HepG2 (cell line): ENCODE data around the gene MIDN. TPM values are rescaled to one million over a fixed set of nuclear protein-coding genes. Genes with fewer than 3 reads are reported as not detected.

Experiments used
- ATAC-seq: fragments of 200-7000 bp; cut with Tn5 transposase; 3 replicates; pipeline ENCODE4 v1.9.1; 2020; ENCODE audit warnings: mild to moderate bottlenecking, moderate library complexity
- BruUV-seq: library from RNA; stranded (reverse); fragments of 400-500 nt; replicated peaks from 2 replicates; lab custom pipeline; 2021; lab: Mats Ljungman, UMichigan
- CTCF ChIA-PET: fragments of 300-600 bp; formaldehyde crosslinking; extraction: SDS; loops from one replicate; lab custom pipeline; 2021; ENCODE audit warnings: low total read pairs, inconsistent platforms, low intra/inter-chr PET ratio; lab: Yijun Ruan, JAX
- POLR2A ChIA-PET: fragments of 350-600 bp; sonication (Branson Sonifier 250); formaldehyde crosslinking; loops from one replicate; lab custom pipeline; 2020; ENCODE audit warnings: antibody characterized with exemption, inconsistent platforms; lab: Yijun Ruan, JAX
- DNase-seq: peaks from one replicate; pipeline ENCODE4 v3.0.0-alpha.2; 2015; ENCODE audit warnings: low spot score
- FAIRE-seq: peaks from 3 replicates; lab custom pipeline; 2011; peaks lifted over from hg19 to GRCh38; lab: Jason Lieb, UNC
- H2AFZ ChIP-seq: one replicate; pipeline ENCODE4 v1.6.1; 2011; ENCODE audit warnings: low read length, inconsistent platforms
- H3K27ac ChIP-seq: fragments of 300-600 bp; 3 replicates; pipeline ENCODE4 v1.8.0; 2011; ENCODE audit warnings: mixed run types, mild to moderate bottlenecking, mixed read lengths, low read length, inconsistent platforms; ENCODE audit not compliant: insufficient read depth; ENCODE audit errors: extremely low read length
- H3K27me3 ChIP-seq, 2 experiments: fragments of 200-600 bp in 1 of 2; 2 replicates in 1 of 2; 3 replicates in 1 of 2; pipeline versions ENCODE4 v1.6.0 to v1.8.0; 2011; ENCODE audit warnings: low read length in 2 of 2, mild to moderate bottlenecking in 2 of 2, moderate library complexity in 2 of 2, inconsistent platforms in 1 of 2; ENCODE audit not compliant: insufficient read depth in 2 of 2, control insufficient read depth in 1 of 2
- H3K36me3 ChIP-seq, 2 experiments: fragments of 200-600 bp in 1 of 2; replicated peaks in 1 of 2; 2 replicates in 1 of 2; 3 replicates in 1 of 2; pipeline versions ENCODE4 v1.5.1 to v1.8.0; 2011; ENCODE audit warnings: low read length in 2 of 2, inconsistent platforms in 1 of 2; ENCODE audit not compliant: insufficient read depth in 2 of 2, control insufficient read depth in 1 of 2
- H3K4me1 ChIP-seq: 2 replicates; pipeline ENCODE4 v1.5.1; 2012; ENCODE audit warnings: low read length, inconsistent platforms; ENCODE audit not compliant: insufficient read depth
- H3K4me2 ChIP-seq: 2 replicates; pipeline ENCODE4 v1.6.0; 2011; ENCODE audit warnings: low read depth, low read length, inconsistent platforms
- H3K4me3 ChIP-seq, 3 experiments: fragments of 200-600 bp in 1 of 3; sonication (generic), shearing (Covaris generic) in 1 of 3; replicated peaks in 1 of 3; 2 replicates each; pipeline ENCODE4 v1.5.1; 2011 to 2016; ENCODE audit warnings: low read length in 3 of 3, inconsistent platforms in 2 of 3, low read depth in 2 of 3, mild to moderate bottlenecking in 2 of 3, control low read depth in 1 of 3, mixed read lengths in 1 of 3; ENCODE audit not compliant: insufficient read depth in 1 of 3
- H3K79me2 ChIP-seq: one replicate; pipeline ENCODE4 v1.6.1; 2011; ENCODE audit warnings: low read length, inconsistent platforms; ENCODE audit not compliant: insufficient read depth
- H3K9ac ChIP-seq: 2 replicates; pipeline ENCODE4 v1.6.0; 2011; ENCODE audit warnings: mild to moderate bottlenecking, low read depth, low read length, inconsistent platforms; ENCODE audit not compliant: insufficient read depth
- H3K9me3 ChIP-seq: 2 replicates; pipeline ENCODE4 v1.5.1; 2012; ENCODE audit warnings: mild to moderate bottlenecking, low read length
- H4K20me1 ChIP-seq: 2 replicates; pipeline ENCODE4 v1.6.0; 2011; ENCODE audit warnings: inconsistent platforms, mild to moderate bottlenecking, low read length, moderate library complexity; ENCODE audit not compliant: insufficient read depth
- AGO2 ChIP-seq: fragments of 200-400 bp; formaldehyde crosslinking; optimal IDR thresholded peaks from 2 replicates; pipeline ENCODE3; 2017; ENCODE audit warnings: mild to moderate bottlenecking, low read depth, low read length, moderate library complexity
- EP300 ChIP-seq, 3 experiments: sonication (generic) in 1 of 3; formaldehyde crosslinking in 1 of 3; IDR thresholded peaks; 2 replicates each; pipeline versions ENCODE4 v1.5.1 to v1.6.1; 2011 to 2020; ENCODE audit warnings: low read depth in 2 of 3, low read length in 2 of 3, borderline replicate concordance in 1 of 3, improper control_type of control experiment in 1 of 3, mild to moderate bottlenecking in 1 of 3, missing genetic modification reagents in 1 of 3, moderate library complexity in 1 of 3
- HOXD1 ChIP-seq: sonication (generic); formaldehyde crosslinking; IDR thresholded peaks from 2 replicates; pipeline ENCODE4 v1.5.0; 2020; ENCODE audit warnings: missing genetic modification reagents
- MED8 ChIP-seq: sonication (generic); formaldehyde crosslinking; IDR thresholded peaks from 2 replicates; pipeline ENCODE4 v1.8.1; 2023; ENCODE audit warnings: mild to moderate bottlenecking, missing genetic modification reagents; ENCODE audit not compliant: insufficient replicate concordance
- PAWR ChIP-seq: sonication (generic); formaldehyde crosslinking; IDR thresholded peaks from 2 replicates; pipeline ENCODE4 v1.4.0; 2020; ENCODE audit warnings: missing genetic modification reagents, mild to moderate bottlenecking, borderline replicate concordance
- TARDBP ChIP-seq: sonication (generic); formaldehyde crosslinking; IDR thresholded peaks from 2 replicates; pipeline ENCODE4 v1.8.0; 2022; ENCODE audit warnings: mild to moderate bottlenecking, missing genetic modification reagents
- ZBTB1 ChIP-seq: sonication (generic); formaldehyde crosslinking; IDR thresholded peaks from 2 replicates; pipeline ENCODE4 v1.4.0; 2020; ENCODE audit warnings: missing genetic modification reagents, borderline replicate concordance
- ZBTB20 ChIP-seq: sonication (generic); formaldehyde crosslinking; IDR thresholded peaks from 2 replicates; pipeline ENCODE4 v1.8.1; 2023; ENCODE audit warnings: missing genetic modification reagents, low read depth, mild to moderate bottlenecking, borderline replicate concordance
- ZNF430 ChIP-seq: sonication (generic); formaldehyde crosslinking; IDR thresholded peaks from 2 replicates; pipeline ENCODE4 v1.9.0; 2021; ENCODE audit warnings: mild to moderate bottlenecking, missing genetic modification reagents
- ZNF501 ChIP-seq: sonication (generic); formaldehyde crosslinking; IDR thresholded peaks from 2 replicates; pipeline ENCODE4 v1.5.1; 2020; ENCODE audit warnings: mild to moderate bottlenecking, moderate library complexity, missing genetic modification reagents
- ZNF616 ChIP-seq: sonication (generic); formaldehyde crosslinking; IDR thresholded peaks from 2 replicates; pipeline ENCODE4 v1.5.0; 2020; ENCODE audit warnings: low read depth, mild to moderate bottlenecking, missing genetic modification reagents
- ZSCAN21 ChIP-seq: sonication (generic); formaldehyde crosslinking; IDR thresholded peaks from 2 replicates; pipeline ENCODE4 v1.8.0; 2022; ENCODE audit warnings: mild to moderate bottlenecking, missing genetic modification reagents, moderate library complexity, borderline replicate concordance
- ZSCAN22 ChIP-seq: sonication (generic); formaldehyde crosslinking; IDR thresholded peaks from 2 replicates; pipeline ENCODE4 v1.4.0; 2020; ENCODE audit warnings: mild to moderate bottlenecking, missing genetic modification reagents
- WGBS: methylation state at CpG from one replicate; pipeline ENCODE4 v1.1.6; 2017; ENCODE audit warnings: low lambda C conversion rate; 5-methylcytosine and 5-hydroxymethylcytosine counted together
- in situ Hi-C: cut with HindIII; loops from 2 replicates; pipeline ENCODE4 v1.10.0; 2017; ENCODE audit warnings: low pct_unique_long_range_greater_than_20kb; ENCODE audit not compliant: extremely low pct_ligation_motif_present
- intact Hi-C: fragments of 100-400 bp; cut with micrococcal nuclease; formaldehyde crosslinking; loops from one replicate; pipeline ENCODE4 v1.10.0; 2022; ENCODE audit not compliant: unreplicated experiment
- polyA plus RNA-seq, 8 experiments: library from polyadenylated mRNA; depleted of rRNA in 3 of 8; stranded (reverse) in 7 of 8; unstranded in 1 of 8; fragments of >200 nt; fragmentation: Illumina TruSeq in 4 of 8; extraction: Trizol in 4 of 8; gene quantifications; 2 replicates each; pipeline versions ENCODE4 v1.2.1 to v1.2.3, GENCODE V29; 2011 to 2016; ENCODE audit warnings: low read depth in 4 of 8, missing spikeins in 1 of 8, mixed read lengths in 1 of 8; ENCODE audit not compliant: insufficient read depth in 1 of 8
- total RNA-seq, 5 experiments: library from RNA; depleted of rRNA; stranded (reverse); fragments of >200 nt; fragmentation: Illumina TruSeq; extraction: Trizol; gene quantifications; 2 replicates each; pipeline ENCODE4 v1.2.3, GENCODE V29; 2016; ENCODE audit warnings: low read depth in 1 of 5
- TF ChIP-seq, protein P1 (sequence below): sonication (generic); formaldehyde crosslinking; IDR thresholded peaks from 2 replicates; pipeline ENCODE4 v1.5.0; 2020; ENCODE audit warnings: missing genetic modification reagents, mild to moderate bottlenecking, borderline replicate concordance
- TF ChIP-seq, protein P2 (sequence below): sonication (generic); formaldehyde crosslinking; IDR thresholded peaks from 2 replicates; pipeline ENCODE4 v1.4.0; 2020; ENCODE audit warnings: missing genetic modification reagents
- TF ChIP-seq, protein P3 (sequence below): sonication (generic); formaldehyde crosslinking; IDR thresholded peaks from 2 replicates; pipeline ENCODE4 v1.9.0; 2022; ENCODE audit warnings: missing genetic modification reagents, mild to moderate bottlenecking, borderline replicate concordance
- TF ChIP-seq, protein P4 (sequence below): sonication (generic); formaldehyde crosslinking; IDR thresholded peaks from 2 replicates; pipeline ENCODE4 v1.5.1; 2020; ENCODE audit warnings: missing genetic modification reagents, mild to moderate bottlenecking, borderline replicate concordance

The MIDN gene
- total and polyA plus RNA-seq, 2 of the 13 experiments (the other 11 are each of a cell fraction or from before 2014, with no cell fraction given): 8.4 to 18.0 TPM

DNA sequence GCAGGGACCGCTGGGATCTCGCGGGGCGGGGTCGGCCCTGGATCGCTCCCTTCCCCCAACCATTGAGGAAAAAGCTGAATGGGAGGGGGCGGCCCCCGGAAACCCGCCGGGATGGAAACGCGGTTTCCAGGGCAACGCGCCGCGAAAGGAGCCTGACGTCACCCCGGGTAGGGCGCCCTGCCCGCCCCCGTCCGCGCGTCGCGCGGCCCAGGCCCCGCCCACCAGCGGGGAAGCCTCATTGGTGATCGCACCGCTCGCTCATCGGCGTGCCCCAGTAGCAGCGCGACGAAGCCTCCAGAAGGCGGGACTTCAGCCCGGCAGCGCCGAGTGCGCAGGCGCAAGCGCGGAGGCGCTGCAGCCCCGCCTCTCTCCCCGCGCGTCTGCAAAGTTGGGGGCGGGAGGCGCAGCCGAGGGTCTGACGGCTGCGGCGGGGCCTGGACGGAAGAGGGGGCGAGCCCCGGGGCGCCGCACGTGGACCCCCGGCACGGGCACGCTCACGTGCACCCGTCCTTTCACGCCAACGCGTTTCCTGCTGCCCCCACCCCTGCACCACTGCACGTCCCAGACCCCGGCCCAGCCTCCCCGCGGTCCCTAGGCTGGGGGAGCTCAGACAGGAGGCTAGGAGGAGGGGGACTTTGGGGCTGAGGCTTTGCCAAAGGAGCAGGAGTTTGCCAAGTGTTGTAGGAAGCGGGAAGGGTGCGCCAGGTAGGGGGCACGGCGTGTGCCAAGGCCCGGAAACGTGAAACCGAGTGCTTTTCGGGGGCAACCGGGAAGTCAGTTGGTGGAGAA, 12.6 kb downstream of the MIDN start (continued):
- TF ChIP-seq ZNF616: 0 out of 2 replicates have a peak, but pooled peaks have one; percentile 37
- peak; percentile 82; the same call in 1 of the 2 replicates for TF ChIP-seq ZSCAN22 (CRISPR knock-in tag)
- TF ChIP-seq PAWR: no peak
- TF ChIP-seq ZSCAN21: no peak
- TF ChIP-seq ZBTB1 (CRISPR knock-in tag): no peak
- TF ChIP-seq, protein P1, sequence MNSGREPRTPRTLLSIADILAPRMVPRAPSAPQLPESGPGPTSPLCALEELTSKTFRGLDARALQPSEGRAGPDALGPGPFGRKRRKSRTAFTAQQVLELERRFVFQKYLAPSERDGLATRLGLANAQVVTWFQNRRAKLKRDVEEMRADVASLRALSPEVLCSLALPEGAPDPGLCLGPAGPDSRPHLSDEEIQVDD (CRISPR knock-in tag): 0 out of 2 replicates have a peak, but pooled peaks have one; percentile 44

DNA sequence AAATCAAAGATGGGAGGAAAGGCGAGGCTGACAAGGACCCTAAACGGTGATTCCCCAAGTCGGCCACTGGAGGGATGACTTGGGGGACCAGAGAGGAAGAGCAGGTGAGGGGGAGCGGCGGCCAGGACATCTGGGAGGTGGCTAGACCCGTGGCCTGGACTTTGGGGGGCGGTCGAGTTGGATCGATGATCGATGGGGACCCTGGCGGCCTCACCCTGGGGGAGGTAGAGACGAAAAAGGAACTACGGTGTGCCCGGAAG, 13.1 kb downstream of the MIDN start:
- no TSS peak for BruUV-seq
- Histone ChIP-seq H4K20me1 (peaks cover 29% of the 10 kb centered on the region; the same call in 1 of the 2 replicates), H3K9me3 (no peaks in the 10 kb centered on the region), H3K27ac (peak overlapping the region; percentile 81), H2AFZ (no peak overlapping the region), H3K36me3 (peaks cover 4 to 15% of the 10 kb centered on the region in 2 experiments; a peak in 2 of 5 replicates), H3K4me3 (peak overlapping the region; percentile 71 to 81 (median 80)), H3K4me1 (peaks cover 77% of the 10 kb centered on the region), H3K79me2 (peaks cover 3% of the 10 kb centered on the region), H3K4me2 (peak overlapping the region; percentile 98), H3K9ac (peak overlapping the region; percentile 78), H3K27me3 (no peaks in the 10 kb centered on the region)
- ChIA-PET POLR2A (interaction anchor here (1.3 to 13.7 kb wide), 7 partner anchors 3 to 23 kb away, joined by 4 to 668 read pairs (median 9); partner anchors contain the start of genes ATP5F1D, CIRBP, FAM174C and MIDN), CTCF (no interaction called here)
- no peak for FAIRE-seq
- ATAC-seq: no peak
- in situ Hi-C loops (no loop called here), intact Hi-C loops (no loop called here)
- WGBS: under 1% methylated on average over 14 of the region's 14 CpGs
- DNase-seq: no peak
- TF ChIP-seq MED8 (CRISPR knock-in tag) (peak; percentile 10), EP300 (IDR thresholded peaks at IDR 0.05; ENCODE audit: low read depth in 2 of 2, low read length in 2 of 2) (no peak), EP300 (CRISPR knock-in tag; IDR thresholded peaks at IDR 0.05; ENCODE audit: borderline replicate concordance) (no peak), ZBTB20 (0 out of 2 replicates have a peak, but pooled peaks have one; percentile 6), ZNF501 (CRISPR knock-in tag) (peak; percentile 58; the same call in 1 of the 2 replicates), AGO2 (peak; percentile 56), ZNF430 (peak; percentile 80; the same call in 1 of the 2 replicates), TARDBP (no peak), HOXD1 (CRISPR knock-in tag) (peak; percentile 23; the same call in 1 of the 2 replicates)
- TF ChIP-seq, protein P2, sequence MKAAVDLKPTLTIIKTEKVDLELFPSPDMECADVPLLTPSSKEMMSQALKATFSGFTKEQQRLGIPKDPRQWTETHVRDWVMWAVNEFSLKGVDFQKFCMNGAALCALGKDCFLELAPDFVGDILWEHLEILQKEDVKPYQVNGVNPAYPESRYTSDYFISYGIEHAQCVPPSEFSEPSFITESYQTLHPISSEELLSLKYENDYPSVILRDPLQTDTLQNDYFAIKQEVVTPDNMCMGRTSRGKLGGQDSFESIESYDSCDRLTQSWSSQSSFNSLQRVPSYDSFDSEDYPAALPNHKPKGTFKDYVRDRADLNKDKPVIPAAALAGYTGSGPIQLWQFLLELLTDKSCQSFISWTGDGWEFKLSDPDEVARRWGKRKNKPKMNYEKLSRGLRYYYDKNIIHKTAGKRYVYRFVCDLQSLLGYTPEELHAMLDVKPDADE (CRISPR knock-in tag): 0 out of 2 replicates have a peak, but pooled peaks have one; percentile 41
- TF ChIP-seq, protein P3, sequence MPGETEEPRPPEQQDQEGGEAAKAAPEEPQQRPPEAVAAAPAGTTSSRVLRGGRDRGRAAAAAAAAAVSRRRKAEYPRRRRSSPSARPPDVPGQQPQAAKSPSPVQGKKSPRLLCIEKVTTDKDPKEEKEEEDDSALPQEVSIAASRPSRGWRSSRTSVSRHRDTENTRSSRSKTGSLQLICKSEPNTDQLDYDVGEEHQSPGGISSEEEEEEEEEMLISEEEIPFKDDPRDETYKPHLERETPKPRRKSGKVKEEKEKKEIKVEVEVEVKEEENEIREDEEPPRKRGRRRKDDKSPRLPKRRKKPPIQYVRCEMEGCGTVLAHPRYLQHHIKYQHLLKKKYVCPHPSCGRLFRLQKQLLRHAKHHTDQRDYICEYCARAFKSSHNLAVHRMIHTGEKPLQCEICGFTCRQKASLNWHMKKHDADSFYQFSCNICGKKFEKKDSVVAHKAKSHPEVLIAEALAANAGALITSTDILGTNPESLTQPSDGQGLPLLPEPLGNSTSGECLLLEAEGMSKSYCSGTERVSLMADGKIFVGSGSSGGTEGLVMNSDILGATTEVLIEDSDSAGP (CRISPR knock-in tag): no peak
- TF ChIP-seq, protein P4, sequence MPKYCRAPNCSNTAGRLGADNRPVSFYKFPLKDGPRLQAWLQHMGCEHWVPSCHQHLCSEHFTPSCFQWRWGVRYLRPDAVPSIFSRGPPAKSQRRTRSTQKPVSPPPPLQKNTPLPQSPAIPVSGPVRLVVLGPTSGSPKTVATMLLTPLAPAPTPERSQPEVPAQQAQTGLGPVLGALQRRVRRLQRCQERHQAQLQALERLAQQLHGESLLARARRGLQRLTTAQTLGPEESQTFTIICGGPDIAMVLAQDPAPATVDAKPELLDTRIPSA: 0 out of 2 replicates have a peak, but pooled peaks have one; percentile 37
